GM23338 (cell line): ENCODE results near the gene BCAR3.

Source experiments
- CREB1 ChIP-seq: fragments of 250-450 bp; sonication (Bioruptor Pico); IDR thresholded peaks from 2 replicates; pipeline ENCODE4 v1.5.0; 2020; ENCODE audit warnings: low read depth, mild to moderate bottlenecking, moderate library complexity
- EZH2 ChIP-seq: fragments of 200-600 bp; sonication (generic); IDR thresholded peaks from one replicate; pipeline ENCODE4 v1.8.0; 2017; ENCODE audit warnings: antibody characterized with exemption, mild to moderate bottlenecking, low read depth; ENCODE audit not compliant: unreplicated experiment
- EZH2phosphoT487 ChIP-seq: fragments of 200-600 bp; sonication (generic); IDR thresholded peaks from one replicate; pipeline ENCODE4 v1.8.1; 2018; ENCODE audit warnings: antibody characterized with exemption; ENCODE audit not compliant: unreplicated experiment
- JUNB ChIP-seq: IDR thresholded peaks from one replicate; pipeline ENCODE4 v1.6.1; 2016; ENCODE audit warnings: antibody characterized with exemption; ENCODE audit not compliant: unreplicated experiment
- NANOG ChIP-seq: IDR thresholded peaks from 2 replicates; pipeline ENCODE4 v1.6.1; 2016; ENCODE audit warnings: antibody characterized with exemption, borderline replicate concordance
- POLR2AphosphoS5 ChIP-seq: IDR thresholded peaks from 2 replicates; pipeline ENCODE4 v1.6.1; 2016; ENCODE audit warnings: antibody characterized with exemption, low read depth
- STAT1 ChIP-seq: IDR thresholded peaks from one replicate; pipeline ENCODE4 v1.6.1; 2016; ENCODE audit warnings: antibody characterized with exemption; ENCODE audit not compliant: unreplicated experiment
- ZNF114 ChIP-seq: fragments of 250-450 bp; sonication (Bioruptor Pico); IDR thresholded peaks from 2 replicates; pipeline ENCODE4 v1.5.0; 2020; ENCODE audit warnings: mild to moderate bottlenecking, moderate library complexity
- TF ChIP-seq, protein P1 (sequence below), 2 experiments: fragments of 200-600 bp in 1 of 2; sonication (generic) in 1 of 2; conservative IDR thresholded peaks; 2 replicates each; pipeline versions ENCODE4 v1.5.1 to v1.6.1; 2016 to 2017; ENCODE audit warnings: antibody characterized with exemption in 2 of 2, low read depth in 2 of 2, mild to moderate bottlenecking in 2 of 2, moderate library complexity in 1 of 2
- TF ChIP-seq, protein P2 (sequence below): IDR thresholded peaks from 2 replicates; pipeline ENCODE4 v1.6.1; 2016; ENCODE audit warnings: antibody characterized with exemption
- TF ChIP-seq, protein P3 (sequence below): IDR thresholded peaks from one replicate; pipeline ENCODE4 v1.6.1; 2018; ENCODE audit warnings: antibody characterized with exemption; ENCODE audit not compliant: unreplicated experiment
- TF ChIP-seq, protein P4 (sequence below): fragments of 250-450 bp; sonication (Bioruptor Pico); IDR thresholded peaks from 2 replicates; pipeline ENCODE4 v1.5.0; 2020; ENCODE audit warnings: mild to moderate bottlenecking, moderate library complexity

DNA sequence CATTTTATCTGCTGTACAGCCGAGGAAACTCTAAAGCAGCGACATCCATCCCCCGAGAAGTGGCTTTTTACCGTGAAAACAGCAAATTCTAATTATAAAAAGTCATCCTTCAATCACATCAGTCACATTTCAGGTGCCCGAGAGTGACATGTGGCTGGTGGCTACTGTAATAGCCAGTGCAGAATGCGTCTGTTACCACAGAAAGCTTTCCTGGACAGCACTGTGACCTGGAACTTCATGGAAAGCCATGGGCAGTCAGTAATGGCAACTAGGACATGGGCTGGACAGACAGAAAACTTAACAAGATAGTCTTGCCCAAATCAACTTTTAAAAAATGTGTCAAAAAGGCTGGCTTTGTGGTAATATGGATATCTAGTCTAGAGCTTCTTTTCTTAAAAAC, 106.6 kb downstream of the BCAR3 start:
- TF ChIP-seq, protein P1, sequence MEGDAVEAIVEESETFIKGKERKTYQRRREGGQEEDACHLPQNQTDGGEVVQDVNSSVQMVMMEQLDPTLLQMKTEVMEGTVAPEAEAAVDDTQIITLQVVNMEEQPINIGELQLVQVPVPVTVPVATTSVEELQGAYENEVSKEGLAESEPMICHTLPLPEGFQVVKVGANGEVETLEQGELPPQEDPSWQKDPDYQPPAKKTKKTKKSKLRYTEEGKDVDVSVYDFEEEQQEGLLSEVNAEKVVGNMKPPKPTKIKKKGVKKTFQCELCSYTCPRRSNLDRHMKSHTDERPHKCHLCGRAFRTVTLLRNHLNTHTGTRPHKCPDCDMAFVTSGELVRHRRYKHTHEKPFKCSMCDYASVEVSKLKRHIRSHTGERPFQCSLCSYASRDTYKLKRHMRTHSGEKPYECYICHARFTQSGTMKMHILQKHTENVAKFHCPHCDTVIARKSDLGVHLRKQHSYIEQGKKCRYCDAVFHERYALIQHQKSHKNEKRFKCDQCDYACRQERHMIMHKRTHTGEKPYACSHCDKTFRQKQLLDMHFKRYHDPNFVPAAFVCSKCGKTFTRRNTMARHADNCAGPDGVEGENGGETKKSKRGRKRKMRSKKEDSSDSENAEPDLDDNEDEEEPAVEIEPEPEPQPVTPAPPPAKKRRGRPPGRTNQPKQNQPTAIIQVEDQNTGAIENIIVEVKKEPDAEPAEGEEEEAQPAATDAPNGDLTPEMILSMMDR (conservative IDR thresholded peaks at IDR 0.05; ENCODE audit: low read depth in 2 of 2) = no peak
- TF ChIP-seq, protein P2, sequence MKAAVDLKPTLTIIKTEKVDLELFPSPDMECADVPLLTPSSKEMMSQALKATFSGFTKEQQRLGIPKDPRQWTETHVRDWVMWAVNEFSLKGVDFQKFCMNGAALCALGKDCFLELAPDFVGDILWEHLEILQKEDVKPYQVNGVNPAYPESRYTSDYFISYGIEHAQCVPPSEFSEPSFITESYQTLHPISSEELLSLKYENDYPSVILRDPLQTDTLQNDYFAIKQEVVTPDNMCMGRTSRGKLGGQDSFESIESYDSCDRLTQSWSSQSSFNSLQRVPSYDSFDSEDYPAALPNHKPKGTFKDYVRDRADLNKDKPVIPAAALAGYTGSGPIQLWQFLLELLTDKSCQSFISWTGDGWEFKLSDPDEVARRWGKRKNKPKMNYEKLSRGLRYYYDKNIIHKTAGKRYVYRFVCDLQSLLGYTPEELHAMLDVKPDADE = no peak
- TF ChIP-seq ZNF114 (CRISPR knock-in tag) (no peak), JUNB (no peak), POLR2AphosphoS5 (no peak), NANOG (no peak), EZH2phosphoT487 (no peak), EZH2 (no peak), CREB1 (CRISPR knock-in tag) (no peak), STAT1 (no peak)
- TF ChIP-seq, protein P3, sequence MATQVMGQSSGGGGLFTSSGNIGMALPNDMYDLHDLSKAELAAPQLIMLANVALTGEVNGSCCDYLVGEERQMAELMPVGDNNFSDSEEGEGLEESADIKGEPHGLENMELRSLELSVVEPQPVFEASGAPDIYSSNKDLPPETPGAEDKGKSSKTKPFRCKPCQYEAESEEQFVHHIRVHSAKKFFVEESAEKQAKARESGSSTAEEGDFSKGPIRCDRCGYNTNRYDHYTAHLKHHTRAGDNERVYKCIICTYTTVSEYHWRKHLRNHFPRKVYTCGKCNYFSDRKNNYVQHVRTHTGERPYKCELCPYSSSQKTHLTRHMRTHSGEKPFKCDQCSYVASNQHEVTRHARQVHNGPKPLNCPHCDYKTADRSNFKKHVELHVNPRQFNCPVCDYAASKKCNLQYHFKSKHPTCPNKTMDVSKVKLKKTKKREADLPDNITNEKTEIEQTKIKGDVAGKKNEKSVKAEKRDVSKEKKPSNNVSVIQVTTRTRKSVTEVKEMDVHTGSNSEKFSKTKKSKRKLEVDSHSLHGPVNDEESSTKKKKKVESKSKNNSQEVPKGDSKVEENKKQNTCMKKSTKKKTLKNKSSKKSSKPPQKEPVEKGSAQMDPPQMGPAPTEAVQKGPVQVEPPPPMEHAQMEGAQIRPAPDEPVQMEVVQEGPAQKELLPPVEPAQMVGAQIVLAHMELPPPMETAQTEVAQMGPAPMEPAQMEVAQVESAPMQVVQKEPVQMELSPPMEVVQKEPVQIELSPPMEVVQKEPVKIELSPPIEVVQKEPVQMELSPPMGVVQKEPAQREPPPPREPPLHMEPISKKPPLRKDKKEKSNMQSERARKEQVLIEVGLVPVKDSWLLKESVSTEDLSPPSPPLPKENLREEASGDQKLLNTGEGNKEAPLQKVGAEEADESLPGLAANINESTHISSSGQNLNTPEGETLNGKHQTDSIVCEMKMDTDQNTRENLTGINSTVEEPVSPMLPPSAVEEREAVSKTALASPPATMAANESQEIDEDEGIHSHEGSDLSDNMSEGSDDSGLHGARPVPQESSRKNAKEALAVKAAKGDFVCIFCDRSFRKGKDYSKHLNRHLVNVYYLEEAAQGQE = no peak
- TF ChIP-seq, protein P4, sequence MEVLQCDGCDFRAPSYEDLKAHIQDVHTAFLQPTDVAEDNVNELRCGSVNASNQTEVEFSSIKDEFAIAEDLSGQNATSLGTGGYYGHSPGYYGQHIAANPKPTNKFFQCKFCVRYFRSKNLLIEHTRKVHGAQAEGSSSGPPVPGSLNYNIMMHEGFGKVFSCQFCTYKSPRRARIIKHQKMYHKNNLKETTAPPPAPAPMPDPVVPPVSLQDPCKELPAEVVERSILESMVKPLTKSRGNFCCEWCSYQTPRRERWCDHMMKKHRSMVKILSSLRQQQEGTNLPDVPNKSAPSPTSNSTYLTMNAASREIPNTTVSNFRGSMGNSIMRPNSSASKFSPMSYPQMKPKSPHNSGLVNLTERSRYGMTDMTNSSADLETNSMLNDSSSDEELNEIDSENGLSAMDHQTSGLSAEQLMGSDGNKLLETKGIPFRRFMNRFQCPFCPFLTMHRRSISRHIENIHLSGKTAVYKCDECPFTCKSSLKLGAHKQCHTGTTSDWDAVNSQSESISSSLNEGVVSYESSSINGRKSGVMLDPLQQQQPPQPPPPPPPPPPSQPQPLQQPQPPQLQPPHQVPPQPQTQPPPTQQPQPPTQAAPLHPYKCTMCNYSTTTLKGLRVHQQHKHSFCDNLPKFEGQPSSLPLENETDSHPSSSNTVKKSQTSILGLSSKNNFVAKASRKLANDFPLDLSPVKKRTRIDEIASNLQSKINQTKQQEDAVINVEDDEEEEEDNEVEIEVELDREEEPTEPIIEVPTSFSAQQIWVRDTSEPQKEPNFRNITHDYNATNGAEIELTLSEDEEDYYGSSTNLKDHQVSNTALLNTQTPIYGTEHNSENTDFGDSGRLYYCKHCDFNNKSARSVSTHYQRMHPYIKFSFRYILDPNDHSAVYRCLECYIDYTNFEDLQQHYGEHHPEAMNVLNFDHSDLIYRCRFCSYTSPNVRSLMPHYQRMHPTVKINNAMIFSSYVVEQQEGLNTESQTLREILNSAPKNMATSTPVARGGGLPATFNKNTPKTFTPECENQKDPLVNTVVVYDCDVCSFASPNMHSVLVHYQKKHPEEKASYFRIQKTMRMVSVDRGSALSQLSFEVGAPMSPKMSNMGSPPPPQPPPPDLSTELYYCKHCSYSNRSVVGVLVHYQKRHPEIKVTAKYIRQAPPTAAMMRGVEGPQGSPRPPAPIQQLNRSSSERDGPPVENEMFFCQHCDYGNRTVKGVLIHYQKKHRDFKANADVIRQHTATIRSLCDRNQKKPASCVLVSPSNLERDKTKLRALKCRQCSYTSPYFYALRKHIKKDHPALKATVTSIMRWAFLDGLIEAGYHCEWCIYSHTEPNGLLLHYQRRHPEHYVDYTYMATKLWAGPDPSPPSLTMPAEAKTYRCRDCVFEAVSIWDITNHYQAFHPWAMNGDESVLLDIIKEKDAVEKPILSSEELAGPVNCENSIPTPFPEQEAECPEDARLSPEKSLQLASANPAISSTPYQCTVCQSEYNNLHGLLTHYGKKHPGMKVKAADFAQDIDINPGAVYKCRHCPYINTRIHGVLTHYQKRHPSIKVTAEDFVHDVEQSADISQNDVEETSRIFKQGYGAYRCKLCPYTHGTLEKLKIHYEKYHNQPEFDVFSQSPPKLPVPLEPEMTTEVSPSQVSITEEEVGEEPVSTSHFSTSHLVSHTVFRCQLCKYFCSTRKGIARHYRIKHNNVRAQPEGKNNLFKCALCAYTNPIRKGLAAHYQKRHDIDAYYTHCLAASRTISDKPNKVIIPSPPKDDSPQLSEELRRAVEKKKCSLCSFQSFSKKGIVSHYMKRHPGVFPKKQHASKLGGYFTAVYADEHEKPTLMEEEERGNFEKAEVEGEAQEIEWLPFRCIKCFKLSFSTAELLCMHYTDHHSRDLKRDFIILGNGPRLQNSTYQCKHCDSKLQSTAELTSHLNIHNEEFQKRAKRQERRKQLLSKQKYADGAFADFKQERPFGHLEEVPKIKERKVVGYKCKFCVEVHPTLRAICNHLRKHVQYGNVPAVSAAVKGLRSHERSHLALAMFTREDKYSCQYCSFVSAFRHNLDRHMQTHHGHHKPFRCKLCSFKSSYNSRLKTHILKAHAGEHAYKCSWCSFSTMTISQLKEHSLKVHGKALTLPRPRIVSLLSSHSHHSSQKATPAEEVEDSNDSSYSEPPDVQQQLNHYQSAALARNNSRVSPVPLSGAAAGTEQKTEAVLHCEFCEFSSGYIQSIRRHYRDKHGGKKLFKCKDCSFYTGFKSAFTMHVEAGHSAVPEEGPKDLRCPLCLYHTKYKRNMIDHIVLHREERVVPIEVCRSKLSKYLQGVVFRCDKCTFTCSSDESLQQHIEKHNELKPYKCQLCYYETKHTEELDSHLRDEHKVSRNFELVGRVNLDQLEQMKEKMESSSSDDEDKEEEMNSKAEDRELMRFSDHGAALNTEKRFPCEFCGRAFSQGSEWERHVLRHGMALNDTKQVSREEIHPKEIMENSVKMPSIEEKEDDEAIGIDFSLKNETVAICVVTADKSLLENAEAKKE (CRISPR knock-in tag) = no peak
